22Rv1 (cell line): ENCODE measurements around the gene OR2M5.

Source experiments
- H3K27ac ChIP-seq: fragments of 450-650 bp; 2 replicates; pipeline ENCODE4 v1.5.1; 2017
- CTCF ChIP-seq: fragments of 450-650 bp; IDR thresholded peaks from 2 replicates; pipeline ENCODE4 v1.5.1; 2017; ENCODE audit warnings: mild to moderate bottlenecking
- ZFX ChIP-seq: fragments of 450-650 bp; IDR thresholded peaks from 2 replicates; pipeline ENCODE4 v1.6.1; 2017; ENCODE audit warnings: antibody characterized with exemption, borderline replicate concordance

OR2M5 gene

GRCh38 chr1:248183996-248184395 is 39.0 kb downstream of the OR2M5 start:
- TF ChIP-seq ZFX: no peak
- TF ChIP-seq CTCF: no peak
- H3K27ac ChIP-seq: no peak overlapping the region

- H3K27ac ChIP-seq: no peak overlapping the region
- TF ChIP-seq CTCF (no peak), ZFX (no peak)
These were observed 42.4 kb downstream of the OR2M5 start for GRCh38 chr1:248187363-248187762.

- TF ChIP-seq ZFX (no peak), CTCF (peak; percentile 44)
- no peak overlapping the region for H3K27ac ChIP-seq
These were observed 44.1 kb downstream of the OR2M5 start for GRCh38 chr1:248189026-248189425.

GRCh38 chr1:248194117-248194516 is 49.2 kb downstream of the OR2M5 start:
- H3K27ac ChIP-seq: no peak overlapping the region
- TF ChIP-seq CTCF (no peak), ZFX (no peak)
